Trophoblast cell (in vitro differentiated cells and primary cell): ENCODE results near the gene SLCO4C1.

ENCODE experiments used
- DNase-seq, 2 donors: peaks; one replicate each; pipeline ENCODE4 v3.0.0-alpha.2; 2016
- H2AFZ ChIP-seq: 2 replicates; pipeline ENCODE4 v1.6.1; 2013; ENCODE audit warnings: low read length, moderate library complexity, mild to moderate bottlenecking; ENCODE audit not compliant: insufficient read depth, poor library complexity
- H2AK5ac ChIP-seq: 2 replicates; pipeline ENCODE4 v1.6.1; 2013; ENCODE audit warnings: mild to moderate bottlenecking, low read length
- H2BK120ac ChIP-seq: 2 replicates; pipeline ENCODE4 v1.6.1; 2013; ENCODE audit warnings: low read length, mild to moderate bottlenecking, moderate library complexity; ENCODE audit not compliant: insufficient read depth, poor library complexity
- H2BK12ac ChIP-seq: 2 replicates; pipeline ENCODE4 v1.6.1; 2013; ENCODE audit warnings: mild to moderate bottlenecking, low read length, moderate library complexity
- H2BK5ac ChIP-seq: 2 replicates; pipeline ENCODE4 v1.6.1; 2013; ENCODE audit warnings: low read length, low read depth, moderate library complexity, mild to moderate bottlenecking; ENCODE audit not compliant: poor library complexity
- H3K14ac ChIP-seq: 2 replicates; pipeline ENCODE4 v1.6.1; 2013; ENCODE audit warnings: mild to moderate bottlenecking, low read length
- H3K18ac ChIP-seq: 2 replicates; pipeline ENCODE4 v1.6.1; 2013; ENCODE audit warnings: mild to moderate bottlenecking, low read length
- H3K23ac ChIP-seq: 2 replicates; pipeline ENCODE4 v1.6.1; 2013; ENCODE audit warnings: low read length
- H3K27ac ChIP-seq: 2 replicates; pipeline ENCODE4 v1.5.1; 2013; ENCODE audit warnings: low read depth, mild to moderate bottlenecking, inconsistent platforms, low read length, moderate library complexity
- H3K27me3 ChIP-seq: 2 replicates; pipeline ENCODE4 v1.6.1; 2013; ENCODE audit warnings: inconsistent platforms, mild to moderate bottlenecking, low read length, moderate library complexity; ENCODE audit not compliant: insufficient read depth
- H3K36me3 ChIP-seq, 2 experiments: 1 replicate in 1 of 2; 2 replicates in 1 of 2; pipeline ENCODE4 v1.6.1; 2013; ENCODE audit warnings: low read length in 2 of 2, mild to moderate bottlenecking in 2 of 2, moderate library complexity in 1 of 2; ENCODE audit not compliant: insufficient read depth in 2 of 2, control insufficient read depth in 1 of 2
- H3K4ac ChIP-seq: 2 replicates; pipeline ENCODE4 v1.6.1; 2013; ENCODE audit warnings: low read depth, mild to moderate bottlenecking, low read length, moderate library complexity
- H3K4me1 ChIP-seq, 2 experiments: 1 replicate in 1 of 2; 2 replicates in 1 of 2; pipeline ENCODE4 v1.6.1; 2013; ENCODE audit warnings: low read length in 2 of 2, mild to moderate bottlenecking in 2 of 2, moderate library complexity in 1 of 2; ENCODE audit not compliant: insufficient read depth in 2 of 2, control insufficient read depth in 1 of 2
- H3K4me2 ChIP-seq: 2 replicates; pipeline ENCODE4 v1.6.1; 2013; ENCODE audit warnings: inconsistent platforms, mild to moderate bottlenecking, low read length, moderate library complexity
- H3K4me3 ChIP-seq: 2 replicates; pipeline ENCODE4 v1.5.1; 2013; ENCODE audit warnings: mild to moderate bottlenecking, low read depth, low read length, inconsistent platforms
- H3K79me1 ChIP-seq: one replicate; pipeline ENCODE4 v1.6.1; 2013; ENCODE audit warnings: low read length
- H3K79me2 ChIP-seq: 2 replicates; pipeline ENCODE4 v1.6.1; 2013; ENCODE audit warnings: low read length, mild to moderate bottlenecking; ENCODE audit not compliant: control insufficient read depth, insufficient read depth, poor library complexity
- H3K9ac ChIP-seq: 2 replicates; pipeline ENCODE4 v1.6.1; 2013; ENCODE audit warnings: mild to moderate bottlenecking, low read length
- H3K9me3 ChIP-seq: 2 replicates; pipeline ENCODE4 v1.6.1; 2013; ENCODE audit warnings: low read depth, mild to moderate bottlenecking, control low read depth, inconsistent platforms, low read length; ENCODE audit not compliant: insufficient read depth
- H4K12ac ChIP-seq: 2 replicates; pipeline ENCODE4 v1.6.1; 2013; ENCODE audit warnings: low read depth, mild to moderate bottlenecking, low read length, moderate library complexity
- H4K8ac ChIP-seq: 2 replicates; pipeline ENCODE4 v1.6.1; 2013; ENCODE audit warnings: low read depth, mild to moderate bottlenecking, low read length, moderate library complexity
- H4K91ac ChIP-seq: one replicate; pipeline ENCODE4 v1.6.1; 2013; ENCODE audit warnings: low read depth, mild to moderate bottlenecking, low read length, moderate library complexity
- WGBS: extraction: QIAGEN DNeasy Blood & Tissue Kit; methylation state at CpG from one replicate; pipeline ENCODE4 v1.1.7; 2013; ENCODE audit warnings: missing lambda C conversion rate; ENCODE audit not compliant: insufficient read length, insufficient coverage; ENCODE audit errors: extremely low coverage; 5-methylcytosine and 5-hydroxymethylcytosine counted together

SLCO4C1 gene

GRCh38 chr5:102216678-102217077 is 79.4 kb downstream of the SLCO4C1 start:
- Histone ChIP-seq H3K36me3 (no peaks in the 10 kb centered on the region), H3K9ac (no peak overlapping the region), H4K12ac (no peak overlapping the region), H3K4me2 (no peak overlapping the region), H3K4ac (no peak overlapping the region), H4K8ac (no peak overlapping the region), H3K4me3 (no peak overlapping the region), H2BK5ac (no peak overlapping the region), H3K14ac (no peak overlapping the region), H2AFZ (no peak overlapping the region), H3K79me2 (no peaks in the 10 kb centered on the region), H2AK5ac (no peak overlapping the region), H2BK12ac (no peak overlapping the region), H2BK120ac (no peak overlapping the region), H3K79me1 (no peaks in the 10 kb centered on the region), H3K4me1 (no peaks in the 10 kb centered on the region), H4K91ac (no peak overlapping the region), H3K23ac (no peak overlapping the region), H3K18ac (no peak overlapping the region), H3K27me3 (no peaks in the 10 kb centered on the region), H3K9me3 (no peaks in the 10 kb centered on the region), H3K27ac (no peak overlapping the region)
- DNase-seq: no peak
- WGBS: no CpG with 5 or more reads among the region's 4 CpGs

DNA sequence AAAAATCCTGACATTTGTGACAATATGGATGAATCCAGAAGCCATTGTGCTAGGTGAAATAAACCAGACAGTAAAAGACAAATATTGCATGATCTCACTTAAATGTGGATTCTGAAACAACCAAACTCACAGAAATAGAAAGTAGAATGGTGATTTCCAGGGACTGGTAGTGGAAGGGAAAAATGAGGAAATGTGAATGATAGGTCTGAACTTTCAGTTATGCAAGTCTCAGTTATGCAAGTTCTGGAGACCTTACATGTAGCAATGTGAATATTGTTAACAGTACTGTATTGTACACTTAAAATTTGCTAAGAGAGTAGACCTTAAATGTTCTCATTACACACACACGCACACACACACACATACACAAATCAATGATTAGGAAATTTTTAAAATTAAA is 84.9 kb downstream of the SLCO4C1 start:
- Histone ChIP-seq H3K4me3 (no peak overlapping the region), H4K12ac (no peak overlapping the region)
- no CpG with 5 or more reads among the region's 1 CpG for WGBS

DNA sequence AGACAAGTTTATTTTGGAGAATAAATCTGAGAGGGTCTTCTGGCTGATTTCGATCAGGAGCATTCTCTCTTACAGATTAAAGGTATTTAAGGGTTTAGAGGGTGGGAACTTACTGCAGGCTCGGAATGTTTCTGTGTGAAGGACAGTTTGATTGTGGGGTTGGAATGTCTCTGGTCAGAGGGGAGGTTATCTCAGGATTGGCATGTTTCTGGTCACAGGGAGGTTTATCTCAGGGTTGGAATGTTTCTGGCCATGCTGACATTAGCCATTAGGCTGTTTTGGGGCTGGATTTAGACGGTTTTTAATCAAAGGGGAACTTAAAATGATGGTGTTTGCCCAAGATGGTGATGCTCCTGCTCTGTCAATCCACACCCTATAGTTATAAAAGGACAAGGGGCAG is 95.2 kb downstream of the SLCO4C1 start:
- no peak overlapping the region for H3K9ac ChIP-seq
- no peak overlapping the region for H3K18ac ChIP-seq
- no peaks in the 10 kb centered on the region for H3K27me3 ChIP-seq
- no peak for DNase-seq
- no peaks in the 10 kb centered on the region for H3K79me2 ChIP-seq
- no peak overlapping the region for H3K4me2 ChIP-seq
- no peak overlapping the region for H4K91ac ChIP-seq
- H2BK5ac ChIP-seq: no peak overlapping the region
- H3K4me3 ChIP-seq: no peak overlapping the region
- no CpG with 5 or more reads among the region's 3 CpGs for WGBS
- no peak overlapping the region for H2AK5ac ChIP-seq
- no peak overlapping the region for H3K4ac ChIP-seq
- H2BK12ac ChIP-seq: no peak overlapping the region
- no peak overlapping the region for H4K8ac ChIP-seq
- no peak overlapping the region for H3K14ac ChIP-seq
- H3K27ac ChIP-seq: no peak overlapping the region
- no peak overlapping the region for H3K23ac ChIP-seq
- H3K79me1 ChIP-seq: no peaks in the 10 kb centered on the region
- H3K36me3 ChIP-seq: no peaks in the 10 kb centered on the region
- peaks cover 3% of the 10 kb centered on the region for H3K9me3 ChIP-seq
- H3K4me1 ChIP-seq: peaks cover 0 to 2% of the 10 kb centered on the region in 2 experiments
- no peak overlapping the region for H4K12ac ChIP-seq
- H2BK120ac ChIP-seq: no peak overlapping the region
- no peak overlapping the region for H2AFZ ChIP-seq

More for the DNA sequence above, 84.9 kb downstream of the SLCO4C1 start:
- Histone ChIP-seq H3K4ac (no peak overlapping the region), H3K9me3 (no peaks in the 10 kb centered on the region), H2BK5ac (no peak overlapping the region), H3K27ac (no peak overlapping the region), H3K18ac (no peak overlapping the region), H3K4me2 (no peak overlapping the region), H3K79me2 (no peaks in the 10 kb centered on the region), H3K79me1 (no peaks in the 10 kb centered on the region), H3K27me3 (no peaks in the 10 kb centered on the region), H2AFZ (no peak overlapping the region), H4K8ac (no peak overlapping the region), H3K9ac (no peak overlapping the region), H3K36me3 (no peaks in the 10 kb centered on the region), H3K14ac (no peak overlapping the region), H2BK120ac (no peak overlapping the region), H3K23ac (no peak overlapping the region), H2BK12ac (no peak overlapping the region), H4K91ac (no peak overlapping the region), H3K4me1 (no peaks in the 10 kb centered on the region), H2AK5ac (no peak overlapping the region)
- DNase-seq: peak in 1 of 2 donors; percentile 32

DNA sequence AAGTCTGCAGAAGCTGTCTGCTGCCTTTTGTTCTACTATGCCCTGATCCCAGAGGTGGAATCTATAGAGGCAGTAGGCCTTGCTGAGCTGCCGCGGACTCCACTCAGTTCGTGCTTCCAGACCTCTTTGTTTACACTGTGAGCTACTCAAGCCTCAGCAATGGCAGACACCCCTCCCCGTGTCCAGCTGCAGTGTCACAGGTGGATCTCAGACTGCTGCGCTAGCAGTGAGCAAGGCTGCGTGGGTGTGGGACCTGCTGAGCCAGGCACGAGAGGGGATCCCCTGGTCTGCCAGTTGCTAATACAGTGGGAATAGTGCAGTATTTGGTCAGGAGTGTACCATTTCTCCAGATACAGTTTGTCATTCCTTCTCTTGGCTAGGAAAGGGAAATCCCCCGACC is 99.6 kb downstream of the SLCO4C1 start:
- Histone ChIP-seq H3K79me2 (no peaks in the 10 kb centered on the region), H3K4ac (no peak overlapping the region), H3K18ac (no peak overlapping the region), H3K27me3 (no peaks in the 10 kb centered on the region), H3K9ac (no peak overlapping the region), H3K4me3 (no peak overlapping the region), H2BK5ac (no peak overlapping the region), H4K91ac (no peak overlapping the region), H2BK12ac (no peak overlapping the region), H3K9me3 (peaks cover 3% of the 10 kb centered on the region), H3K4me2 (no peak overlapping the region), H2AFZ (no peak overlapping the region), H4K12ac (no peak overlapping the region), H2AK5ac (no peak overlapping the region), H2BK120ac (no peak overlapping the region), H3K4me1 (peaks cover 0 to 2% of the 10 kb centered on the region in 2 experiments), H3K23ac (no peak overlapping the region), H4K8ac (no peak overlapping the region), H3K79me1 (no peaks in the 10 kb centered on the region), H3K36me3 (no peaks in the 10 kb centered on the region), H3K14ac (no peak overlapping the region), H3K27ac (no peak overlapping the region)
- DNase-seq: no peak
- no CpG with 5 or more reads among the region's 8 CpGs for WGBS
